Caco-2 (cell line): Measurements from ENCODE around the gene PEX16. TPM values are rescaled to one million over a fixed set of nuclear protein-coding genes. Genes with fewer than 3 reads are reported as not detected.

Experiments
- BruUV-seq: library from RNA; stranded (reverse); fragments of 400-500 nt; replicated peaks from 2 replicates; lab custom pipeline; 2021; lab: Mats Ljungman, UMichigan
- CTCF ChIA-PET: fragments of 300-600 bp; sonication (Branson Sonifier 250); formaldehyde crosslinking; loops from one replicate; lab custom pipeline; 2022; ENCODE audit warnings: antibody characterized with exemption; lab: Charles Lee
- POLR2A ChIA-PET: fragments of 300-600 bp; sonication (Branson Sonifier 250); formaldehyde crosslinking; loops from one replicate; lab custom pipeline; 2022; ENCODE audit warnings: antibody characterized with exemption; lab: Charles Lee
- DNase-seq, 2 experiments: peaks; one replicate each; pipeline versions ENCODE4 v3.0.0 to v3.0.0-alpha.2; 2020 to 2022
- H3K27me3 ChIP-seq: replicated peaks from 2 replicates; pipeline ENCODE4 v1.6.0; 2011; ENCODE audit warnings: low read length; ENCODE audit not compliant: control insufficient read depth, insufficient read depth
- H3K36me3 ChIP-seq: 2 replicates; pipeline ENCODE4 v1.5.1; 2011; ENCODE audit warnings: low read length; ENCODE audit not compliant: control insufficient read depth, insufficient read depth
- H3K4me1 ChIP-seq: fragments of 250-450 bp; sonication (Bioruptor Pico); 2 replicates; pipeline ENCODE4 v1.5.1; 2020; ENCODE audit warnings: mild to moderate bottlenecking
- H3K4me3 ChIP-seq: 2 replicates; pipeline ENCODE4 v1.5.1; 2011; ENCODE audit warnings: low read depth, mild to moderate bottlenecking, control low read depth, low read length
- H3K9me3 ChIP-seq: fragments of 250-450 bp; sonication (Bioruptor Pico); 2 replicates; pipeline ENCODE4 v1.5.1; 2020; ENCODE audit warnings: mild to moderate bottlenecking, moderate library complexity
- H3K27ac Mint-ChIP-seq: one replicate; pipeline ENCODE4 v1.8.0; 2022; ENCODE audit warnings: mixed read lengths; ENCODE audit not compliant: unreplicated experiment
- H3K27me3 Mint-ChIP-seq: one replicate; pipeline ENCODE4 v1.8.0; 2022; ENCODE audit warnings: mixed read lengths; ENCODE audit not compliant: insufficient read depth, unreplicated experiment
- H3K36me3 Mint-ChIP-seq: one replicate; pipeline ENCODE4 v1.8.0; 2022; ENCODE audit warnings: mild to moderate bottlenecking, mixed read lengths; ENCODE audit not compliant: insufficient read depth, unreplicated experiment
- H3K4me1 Mint-ChIP-seq: one replicate; pipeline ENCODE4 v1.8.0; 2022; ENCODE audit warnings: low read depth, mixed read lengths; ENCODE audit not compliant: unreplicated experiment
- H3K4me3 Mint-ChIP-seq: one replicate; pipeline ENCODE4 v1.8.0; 2022; ENCODE audit warnings: mild to moderate bottlenecking, moderate library complexity, mixed read lengths; ENCODE audit not compliant: unreplicated experiment
- H3K9me3 Mint-ChIP-seq: one replicate; pipeline ENCODE4 v1.8.0; 2022; ENCODE audit warnings: mixed read lengths; ENCODE audit not compliant: unreplicated experiment
- intact Hi-C: fragments of 100-400 bp; cut with micrococcal nuclease; formaldehyde crosslinking; loops from one replicate; pipeline ENCODE4 v1.10.0; 2022; ENCODE audit not compliant: unreplicated experiment
- total RNA-seq: library from RNA; stranded (reverse); gene quantifications from 2 replicates; pipeline ENCODE4 v1.2.3, GENCODE V29; 2022
- TF ChIP-seq, protein P1 (sequence below), 2 experiments: fragments of 200-600 bp in 1 of 2; IDR thresholded peaks; 1 replicate in 1 of 2; 2 replicates in 1 of 2; pipeline versions ENCODE4 v1.5.1 to v1.8.0; 2011 to 2022; ENCODE audit warnings: antibody characterized with exemption in 1 of 2, control low read depth in 1 of 2, inconsistent platforms in 1 of 2, low read depth in 1 of 2, low read length in 1 of 2, mild to moderate bottlenecking in 1 of 2, moderate library complexity in 1 of 2; ENCODE audit not compliant: insufficient read depth in 1 of 2, severe bottlenecking in 1 of 2, unreplicated experiment in 1 of 2

Gene PEX16
- total RNA-seq, 1 experiment from 2014 or later, result 41.4 TPM

DNA sequence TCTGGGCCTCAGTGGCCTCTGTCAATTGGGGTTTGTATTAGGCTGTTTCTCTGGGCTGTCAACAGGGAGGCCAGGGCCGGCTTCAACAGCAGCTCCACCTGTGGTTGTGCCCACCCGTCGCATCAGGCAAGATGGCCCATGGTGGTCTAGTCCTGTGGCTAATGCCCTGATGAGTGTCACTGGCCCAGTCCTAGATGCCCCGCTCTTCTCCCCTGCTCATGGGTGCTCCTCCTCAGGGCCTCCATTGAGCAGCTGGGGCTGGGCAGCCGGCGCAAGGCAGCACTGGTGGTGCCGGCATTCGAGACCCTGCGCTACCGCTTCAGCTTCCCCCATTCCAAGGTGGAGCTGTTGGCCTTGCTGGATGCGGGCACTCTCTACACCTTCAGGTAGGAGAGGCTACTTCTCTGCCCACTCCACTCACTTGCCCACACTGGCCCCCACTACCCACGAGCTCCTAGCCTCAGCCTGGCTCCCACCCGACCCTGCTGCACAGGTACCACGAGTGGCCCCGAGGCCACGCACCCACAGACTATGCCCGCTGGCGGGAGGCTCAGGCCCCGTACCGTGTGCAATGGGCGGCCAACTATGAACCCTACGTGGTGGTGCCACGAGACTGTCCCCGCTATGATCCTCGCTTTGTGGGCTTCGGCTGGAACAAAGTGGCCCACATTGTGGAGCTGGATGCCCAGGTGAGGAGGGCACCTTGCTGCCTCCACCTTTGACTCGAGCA lies 10.2 kb upstream of the PEX16 start:
- Histone ChIP-seq H3K36me3 (peaks cover 1% of the 10 kb centered on the region), H3K4me3 (no peak overlapping the region), H3K9me3 (no peaks in the 10 kb centered on the region), H3K27me3 (no peaks in the 10 kb centered on the region), H3K4me1 (0 out of 2 replicates have a peak, but pooled peaks cover 4% of the 10 kb centered on the region)
- H3K27ac Mint-ChIP-seq, result peak overlapping the region; percentile 61
- DNase-seq, result peak in 1 of 2 experiments; percentile 31
- H3K27me3 Mint-ChIP-seq, result no peaks in the 10 kb centered on the region
- H3K4me3 Mint-ChIP-seq, result no peak overlapping the region
- H3K36me3 Mint-ChIP-seq, result peaks cover 66% of the 10 kb centered on the region
- CTCF ChIA-PET, result interaction anchor here (0.9 kb wide), 1 partner anchor 89 kb away, joined by 3 read pairs; no protein-coding TSS in a partner anchor
- BruUV-seq, result no TSS peak
- TF ChIP-seq, protein P1, sequence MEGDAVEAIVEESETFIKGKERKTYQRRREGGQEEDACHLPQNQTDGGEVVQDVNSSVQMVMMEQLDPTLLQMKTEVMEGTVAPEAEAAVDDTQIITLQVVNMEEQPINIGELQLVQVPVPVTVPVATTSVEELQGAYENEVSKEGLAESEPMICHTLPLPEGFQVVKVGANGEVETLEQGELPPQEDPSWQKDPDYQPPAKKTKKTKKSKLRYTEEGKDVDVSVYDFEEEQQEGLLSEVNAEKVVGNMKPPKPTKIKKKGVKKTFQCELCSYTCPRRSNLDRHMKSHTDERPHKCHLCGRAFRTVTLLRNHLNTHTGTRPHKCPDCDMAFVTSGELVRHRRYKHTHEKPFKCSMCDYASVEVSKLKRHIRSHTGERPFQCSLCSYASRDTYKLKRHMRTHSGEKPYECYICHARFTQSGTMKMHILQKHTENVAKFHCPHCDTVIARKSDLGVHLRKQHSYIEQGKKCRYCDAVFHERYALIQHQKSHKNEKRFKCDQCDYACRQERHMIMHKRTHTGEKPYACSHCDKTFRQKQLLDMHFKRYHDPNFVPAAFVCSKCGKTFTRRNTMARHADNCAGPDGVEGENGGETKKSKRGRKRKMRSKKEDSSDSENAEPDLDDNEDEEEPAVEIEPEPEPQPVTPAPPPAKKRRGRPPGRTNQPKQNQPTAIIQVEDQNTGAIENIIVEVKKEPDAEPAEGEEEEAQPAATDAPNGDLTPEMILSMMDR (IDR thresholded peaks at IDR 0.05; ENCODE audit: insufficient read depth in 1 of 2, low read depth in 1 of 2, low read length in 1 of 2, severe bottlenecking in 1 of 2, unreplicated experiment in 1 of 2), result no peak
- peaks cover 7% of the 10 kb centered on the region for H3K4me1 Mint-ChIP-seq
- intact Hi-C loops, result no loop called here
- no peaks in the 10 kb centered on the region for H3K9me3 Mint-ChIP-seq
- POLR2A ChIA-PET, result no interaction called here

DNA sequence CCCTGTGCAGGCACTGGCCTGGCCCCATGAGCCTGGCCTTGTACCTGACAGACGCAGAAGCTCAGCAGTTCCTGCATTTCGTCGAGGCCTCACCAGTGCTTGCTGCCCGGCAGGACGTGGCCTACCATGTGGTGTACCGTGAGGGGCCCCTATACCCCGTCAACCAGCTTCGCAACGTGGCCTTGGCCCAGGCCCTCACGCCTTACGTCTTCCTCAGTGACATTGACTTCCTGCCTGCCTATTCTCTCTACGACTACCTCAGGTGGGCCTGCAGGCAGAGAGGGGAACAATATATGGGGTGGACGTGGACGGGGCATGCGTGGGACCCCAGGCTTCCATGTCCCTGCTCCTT lies 9.6 kb upstream of the PEX16 start:
- ChIA-PET CTCF (no interaction called here), POLR2A (interaction anchor here (1.1 kb wide), 1 partner anchor 9 kb away, joined by 4 read pairs; the partner anchor contains the start of gene PEX16)
- Mint-ChIP-seq H3K9me3 (no peaks in the 10 kb centered on the region), H3K27me3 (no peaks in the 10 kb centered on the region), H3K27ac (no peak overlapping the region), H3K36me3 (peaks cover 66% of the 10 kb centered on the region), H3K4me3 (no peak overlapping the region), H3K4me1 (peaks cover 7% of the 10 kb centered on the region)
- BruUV-seq, result no TSS peak
- Histone ChIP-seq H3K36me3 (peaks cover 1% of the 10 kb centered on the region), H3K27me3 (no peaks in the 10 kb centered on the region), H3K4me3 (no peak overlapping the region), H3K4me1 (0 out of 2 replicates have a peak, but pooled peaks cover 4% of the 10 kb centered on the region), H3K9me3 (no peaks in the 10 kb centered on the region)
- TF ChIP-seq, protein P1 (IDR thresholded peaks at IDR 0.05; ENCODE audit: insufficient read depth in 1 of 2, low read depth in 1 of 2, low read length in 1 of 2, severe bottlenecking in 1 of 2, unreplicated experiment in 1 of 2), result no peak
- DNase-seq, result no peak
- intact Hi-C loops, result no loop called here

DNA sequence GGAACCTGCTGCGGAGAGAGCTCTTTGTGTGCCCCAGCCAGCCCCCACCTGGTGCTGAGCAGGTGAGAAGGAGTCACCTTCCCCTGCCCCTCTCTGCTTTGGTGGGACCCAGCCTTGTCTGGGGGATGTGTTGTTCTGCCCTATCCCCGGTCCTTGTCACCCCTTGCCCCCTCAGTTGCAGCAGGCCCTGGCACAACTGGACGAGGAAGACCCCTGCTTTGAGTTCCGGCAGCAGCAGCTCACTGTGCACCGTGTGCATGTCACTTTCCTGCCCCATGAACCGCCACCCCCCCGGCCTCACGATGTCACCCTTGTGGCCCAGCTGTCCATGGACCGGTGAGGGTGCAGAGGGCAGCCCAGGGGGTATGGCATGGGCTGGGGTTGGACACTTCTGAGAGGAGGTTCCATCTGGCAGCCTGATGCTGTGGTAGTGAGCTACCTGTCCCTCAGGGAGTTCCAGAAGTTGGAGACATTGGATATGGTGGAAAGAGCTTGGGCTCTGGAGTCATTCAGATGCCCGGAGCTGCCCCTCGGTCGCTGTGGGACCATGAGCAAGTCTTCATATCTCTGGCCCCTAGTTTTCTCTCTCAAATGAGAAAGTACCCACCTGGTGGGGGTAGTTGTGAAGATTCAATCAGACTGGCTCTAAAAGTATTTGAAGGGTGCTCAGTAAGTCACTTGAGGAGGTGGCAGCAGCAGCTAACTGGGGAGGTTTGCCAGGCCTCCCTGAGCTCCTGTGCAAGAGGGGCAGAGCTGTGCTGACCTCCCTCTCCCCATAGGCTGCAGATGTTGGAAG lies 9.1 kb upstream of the PEX16 start:
- intact Hi-C loops, result no loop called here
- Histone ChIP-seq H3K4me1 (peaks cover 5% of the 10 kb centered on the region), H3K36me3 (no peaks in the 10 kb centered on the region; the same call in none of the 2 replicates), H3K9me3 (no peaks in the 10 kb centered on the region), H3K27me3 (no peaks in the 10 kb centered on the region), H3K4me3 (no peak overlapping the region)
- no TSS peak for BruUV-seq
- TF ChIP-seq, protein P1 (IDR thresholded peaks at IDR 0.05; ENCODE audit: insufficient read depth in 1 of 2, low read depth in 1 of 2, low read length in 1 of 2, severe bottlenecking in 1 of 2, unreplicated experiment in 1 of 2), result no peak
- H3K27ac Mint-ChIP-seq, result no peak overlapping the region
- no peaks in the 10 kb centered on the region for H3K27me3 Mint-ChIP-seq
- H3K36me3 Mint-ChIP-seq, result peaks cover 66% of the 10 kb centered on the region
- H3K4me3 Mint-ChIP-seq, result no peak overlapping the region
- DNase-seq, result peak in 1 of 2 experiments; percentile 29
- ChIA-PET CTCF (no interaction called here), POLR2A (interaction anchor here (1.1 kb wide), 1 partner anchor 9 kb away, joined by 4 read pairs; the partner anchor contains the start of gene PEX16)
- H3K9me3 Mint-ChIP-seq, result no peaks in the 10 kb centered on the region
- peaks cover 8% of the 10 kb centered on the region for H3K4me1 Mint-ChIP-seq
